Vagina (tissue), 2 donors: ENCODE data around the gene APOA1. TPM values are rescaled to one million over a fixed set of nuclear protein-coding genes. Genes with fewer than 3 reads are reported as not detected.

Experiments used
- DNase-seq, 2 donors: peaks; one replicate each; pipeline ENCODE4 v3.0.0-alpha.2; 2017; ENCODE audit errors: extremely low spot score in 2 of 2
- H3K27ac ChIP-seq: fragments of 200-600 bp; sonication (generic); one replicate; pipeline ENCODE4 v1.5.1; 2019
- H3K27me3 ChIP-seq: fragments of 200-600 bp; sonication (generic); one replicate; pipeline ENCODE4 v1.5.1; 2019
- H3K36me3 ChIP-seq, 2 donors: fragments of 200-600 bp; sonication (generic); one replicate each; pipeline ENCODE4 v1.5.1; 2017 to 2019
- H3K4me1 ChIP-seq: fragments of 200-600 bp; sonication (generic); one replicate; pipeline ENCODE4 v1.5.1; 2019
- H3K4me3 ChIP-seq, 2 donors: fragments of 200-600 bp; sonication (generic); 1 replicate in 1 of 2; 2 replicates in 1 of 2; pipeline ENCODE4 v1.5.1; 2016 to 2019
- H3K9me3 ChIP-seq: fragments of 200-600 bp; sonication (generic); one replicate; pipeline ENCODE4 v1.5.1; 2019
- CTCF ChIP-seq, 3 experiments: fragments of 450-650 bp in 2 of 3; fragments of 200-600 bp in 1 of 3; sonication (generic) in 1 of 3; IDR thresholded peaks; one replicate each; pipeline ENCODE4 v1.5.1; 2017 to 2019; ENCODE audit warnings: antibody characterized with exemption in 3 of 3, mild to moderate bottlenecking in 2 of 3, moderate library complexity in 2 of 3
- POLR2A ChIP-seq, 2 donors: fragments of 450-650 bp; IDR thresholded peaks; one replicate each; pipeline ENCODE4 v1.6.1; 2017; ENCODE audit warnings: antibody characterized with exemption in 2 of 2, mild to moderate bottlenecking in 2 of 2, moderate library complexity in 2 of 2
- POLR2AphosphoS5 ChIP-seq, 2 donors: sonication (generic); formaldehyde crosslinking; IDR thresholded peaks; one replicate each; pipeline ENCODE4 v1.9.0; 2017; ENCODE audit warnings: antibody characterized with exemption in 2 of 2, mild to moderate bottlenecking in 2 of 2, low read depth in 1 of 2; ENCODE audit not compliant: insufficient read depth in 1 of 2
- intact Hi-C: fragments of 100-400 bp; cut with DNase I; formaldehyde crosslinking; loops from one replicate; pipeline ENCODE4 v1.15.1; 2023
- total RNA-seq: library from RNA; depleted of rRNA; stranded (reverse); fragments of >200 nt; gene quantifications from one replicate; pipeline ENCODE4 v1.2.3, GENCODE V29; 2016

Gene APOA1
- total RNA-seq, 1 donor from 2014 or later, result 2.2 TPM

DNA sequence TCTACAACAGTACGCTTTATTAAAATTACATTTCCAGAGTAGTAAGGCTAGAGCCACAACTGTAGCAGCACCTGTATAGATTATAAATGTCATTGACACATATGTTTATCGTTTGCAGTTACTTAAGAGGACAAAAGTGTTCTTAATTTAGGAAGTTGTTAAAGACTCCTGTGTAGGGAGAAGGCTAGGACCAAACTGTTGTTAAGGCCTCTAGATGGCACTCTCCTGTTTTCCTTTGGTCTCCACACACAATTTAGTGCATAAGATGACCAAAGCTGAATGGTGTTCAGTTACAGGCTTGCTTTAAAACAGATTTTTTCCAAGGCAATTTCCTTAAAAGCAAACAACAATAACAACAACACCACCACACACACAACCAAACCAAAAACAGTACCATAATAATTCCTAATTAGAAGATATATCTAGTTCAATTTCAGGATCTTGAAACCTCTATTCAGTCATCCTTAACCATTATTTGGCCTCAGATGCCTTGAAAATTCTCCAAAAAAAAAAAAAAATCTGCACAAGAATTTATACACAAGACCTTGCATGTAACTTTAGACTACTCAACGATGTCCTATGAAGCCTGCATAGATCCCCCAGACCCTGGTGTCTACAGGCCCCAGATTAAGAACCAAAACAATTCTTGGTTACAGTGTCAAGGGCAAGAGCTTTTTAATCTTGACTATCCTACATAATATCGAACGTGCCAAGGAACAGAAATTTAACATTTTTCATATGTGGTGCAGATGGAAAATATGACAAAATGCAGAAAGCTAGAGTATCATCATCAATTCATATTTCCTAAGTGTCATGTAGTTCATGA lies 42.6 kb upstream of the APOA1 start:
- Histone ChIP-seq H3K27ac (no peak overlapping the region), H3K36me3 (peaks cover 0 to 6% of the 10 kb centered on the region in 2 donors), H3K4me1 (no peaks in the 10 kb centered on the region), H3K4me3 (no peak overlapping the region), H3K27me3 (no peaks in the 10 kb centered on the region), H3K9me3 (no peaks in the 10 kb centered on the region)
- intact Hi-C loops, result no loop called here
- DNase-seq, result no peak
- TF ChIP-seq POLR2AphosphoS5 (IDR thresholded peaks at IDR 0.05; ENCODE audit: insufficient read depth in 1 of 2, low read depth in 1 of 2), result no peak
- peak in 2 of 3 experiments; percentile 49 to 55 for TF ChIP-seq CTCF (IDR thresholded peaks at IDR 0.05)
- no peak for TF ChIP-seq POLR2A (IDR thresholded peaks at IDR 0.05)

GRCh38 chr11:116876656-116877055 lies 39.2 kb upstream of the APOA1 start:
- peaks cover 0 to 20% of the 10 kb centered on the region in 2 donors for H3K36me3 ChIP-seq
- no peak overlapping the region for H3K4me3 ChIP-seq
- no peaks in the 10 kb centered on the region for H3K4me1 ChIP-seq
- no peaks in the 10 kb centered on the region for H3K9me3 ChIP-seq
- H3K27me3 ChIP-seq, result no peaks in the 10 kb centered on the region
- TF ChIP-seq POLR2A (IDR thresholded peaks at IDR 0.05) (no peak), CTCF (IDR thresholded peaks at IDR 0.05) (no peak), POLR2AphosphoS5 (IDR thresholded peaks at IDR 0.05; ENCODE audit: insufficient read depth in 1 of 2, low read depth in 1 of 2) (no peak)
- no peak overlapping the region for H3K27ac ChIP-seq
- intact Hi-C loops, result no loop called here
- DNase-seq, result no peak

DNA sequence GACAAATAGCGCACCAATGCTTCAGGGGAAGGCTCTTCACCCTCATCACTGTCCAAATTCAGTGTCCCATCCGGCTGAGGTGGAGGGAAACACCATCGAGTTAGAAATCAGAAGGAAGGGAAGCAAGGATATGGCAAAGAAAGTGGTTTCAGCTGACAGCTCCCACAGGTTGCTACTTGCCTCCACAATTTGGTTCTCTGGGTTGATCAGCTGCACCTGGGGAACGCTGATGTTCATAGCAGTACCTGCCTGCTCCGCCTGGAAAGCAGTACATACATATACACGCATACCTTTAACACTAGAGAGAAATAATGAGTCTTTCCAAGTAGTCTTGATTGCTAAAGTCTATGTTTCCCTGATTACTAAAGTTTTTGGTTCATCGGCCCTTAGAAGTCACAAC lies 37.8 kb upstream of the APOA1 start:
- Histone ChIP-seq H3K36me3 (peaks cover 0 to 24% of the 10 kb centered on the region in 2 donors), H3K27me3 (no peaks in the 10 kb centered on the region), H3K4me3 (no peak overlapping the region), H3K9me3 (no peaks in the 10 kb centered on the region), H3K27ac (no peak overlapping the region), H3K4me1 (no peaks in the 10 kb centered on the region)
- no peak for TF ChIP-seq CTCF (IDR thresholded peaks at IDR 0.05)
- TF ChIP-seq POLR2AphosphoS5 (IDR thresholded peaks at IDR 0.05; ENCODE audit: insufficient read depth in 1 of 2, low read depth in 1 of 2), result no peak
- TF ChIP-seq POLR2A (IDR thresholded peaks at IDR 0.05), result no peak
- intact Hi-C loops, result no loop called here
- DNase-seq, result no peak

DNA sequence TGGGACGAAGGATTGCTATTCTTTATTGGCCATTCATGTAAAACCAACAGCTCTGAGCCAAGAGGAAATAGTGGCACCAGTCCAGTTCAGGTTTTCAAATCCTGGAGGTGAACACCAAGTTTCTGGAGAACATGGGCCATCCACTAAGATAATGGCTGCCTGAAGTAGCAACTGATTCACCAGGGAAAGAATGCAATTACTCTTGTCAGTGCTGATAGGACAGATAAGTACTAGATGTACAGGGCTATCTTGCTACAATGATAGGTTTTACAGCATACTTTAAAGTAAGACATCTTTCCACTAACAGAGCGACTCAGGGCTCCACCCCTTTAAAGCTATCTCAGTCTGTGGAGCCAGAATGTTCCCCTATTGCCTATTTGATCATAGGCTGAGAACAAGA lies 36.8 kb upstream of the APOA1 start:
- Histone ChIP-seq H3K27ac (no peak overlapping the region), H3K4me1 (no peaks in the 10 kb centered on the region), H3K4me3 (no peak overlapping the region), H3K9me3 (no peaks in the 10 kb centered on the region), H3K27me3 (no peaks in the 10 kb centered on the region), H3K36me3 (peaks cover 0 to 33% of the 10 kb centered on the region in 2 donors)
- intact Hi-C loops, result no loop called here
- TF ChIP-seq CTCF (IDR thresholded peaks at IDR 0.05), result no peak
- TF ChIP-seq POLR2A (IDR thresholded peaks at IDR 0.05), result no peak
- TF ChIP-seq POLR2AphosphoS5 (IDR thresholded peaks at IDR 0.05; ENCODE audit: insufficient read depth in 1 of 2, low read depth in 1 of 2), result no peak
- no peak for DNase-seq

DNA sequence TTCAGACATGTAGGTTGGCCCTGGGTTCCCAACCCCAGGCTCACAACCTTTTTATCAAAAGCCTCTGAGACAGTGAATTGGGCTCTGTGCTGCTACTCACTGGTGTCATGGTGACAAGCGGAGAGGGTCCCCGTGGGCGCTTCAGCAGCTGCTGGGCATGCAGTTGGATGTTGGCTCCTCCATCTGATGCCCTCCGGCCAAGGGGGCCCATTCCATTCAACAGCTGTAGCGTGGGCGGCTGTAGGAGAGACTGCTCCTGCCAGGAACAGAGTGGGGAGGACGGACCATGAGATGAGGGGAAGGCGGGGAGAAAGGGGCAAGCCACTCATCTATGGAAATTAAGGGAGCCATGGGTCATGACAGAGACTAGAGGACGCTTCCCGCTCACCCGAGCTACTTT lies 36.0 kb upstream of the APOA1 start:
- Histone ChIP-seq H3K27ac (no peak overlapping the region), H3K36me3 (peaks cover 0 to 41% of the 10 kb centered on the region in 2 donors), H3K4me1 (no peaks in the 10 kb centered on the region), H3K27me3 (no peaks in the 10 kb centered on the region), H3K4me3 (no peak overlapping the region), H3K9me3 (no peaks in the 10 kb centered on the region)
- TF ChIP-seq CTCF (IDR thresholded peaks at IDR 0.05) (no peak), POLR2AphosphoS5 (IDR thresholded peaks at IDR 0.05; ENCODE audit: insufficient read depth in 1 of 2, low read depth in 1 of 2) (no peak), POLR2A (IDR thresholded peaks at IDR 0.05) (no peak)
- intact Hi-C loops, result no loop called here
- DNase-seq, result no peak
